ENCODE results near the gene BRD7. TPM values are rescaled to one million over a fixed set of nuclear protein-coding genes. Genes with fewer than 3 reads are reported as not detected.

BRD7 gene
- total and polyA plus RNA-seq, 7 donors: 34.2 to 56.4 (median 52.0) TPM

DNA sequence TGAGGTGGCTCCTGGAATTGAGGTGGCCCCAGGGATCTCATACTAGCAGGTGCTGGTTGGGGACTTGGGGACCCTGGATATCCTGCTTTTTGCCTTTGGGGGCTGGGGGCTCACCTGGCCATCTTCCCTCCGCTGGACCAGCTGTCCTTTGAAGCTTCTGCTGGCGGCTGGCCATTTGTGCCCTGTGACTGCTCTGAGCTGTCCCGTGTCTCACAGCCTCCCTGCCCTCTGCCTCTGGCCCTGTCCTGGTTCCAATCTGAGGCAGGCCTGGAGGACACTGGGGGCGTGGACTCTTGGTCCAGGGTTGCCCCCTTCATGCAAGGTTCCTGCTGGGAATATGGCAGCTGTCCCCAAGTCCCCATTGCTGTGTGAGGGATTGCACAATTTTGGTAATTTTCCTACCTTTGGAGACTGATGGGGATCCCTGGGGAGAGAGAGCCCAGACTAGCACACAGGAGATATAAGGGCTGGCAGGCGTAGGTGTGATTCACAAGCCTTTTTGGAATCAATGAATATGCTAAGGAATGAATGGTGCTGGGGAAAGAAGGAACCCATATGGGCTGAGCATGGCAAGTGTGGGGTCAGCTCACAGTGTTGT lies 83.3 kb downstream of the BRD7 start:
- Histone ChIP-seq H3K4me1 (peaks cover 0 to 7% (median 2%) of the 10 kb centered on the region in 4 donors), H3K36me3 (no peaks in the 10 kb centered on the region), H3K4me3 (no peak overlapping the region), H3K9me3 (no peaks in the 10 kb centered on the region), H3K27me3 (no peaks in the 10 kb centered on the region), H3K27ac (no peak overlapping the region)
- TF ChIP-seq EP300 (IDR thresholded peaks at IDR 0.05) (no peak), POLR2A (IDR thresholded peaks at IDR 0.05) (no peak), POLR2AphosphoS5 (IDR thresholded peaks at IDR 0.05) (no peak)
- TF ChIP-seq, protein P1, sequence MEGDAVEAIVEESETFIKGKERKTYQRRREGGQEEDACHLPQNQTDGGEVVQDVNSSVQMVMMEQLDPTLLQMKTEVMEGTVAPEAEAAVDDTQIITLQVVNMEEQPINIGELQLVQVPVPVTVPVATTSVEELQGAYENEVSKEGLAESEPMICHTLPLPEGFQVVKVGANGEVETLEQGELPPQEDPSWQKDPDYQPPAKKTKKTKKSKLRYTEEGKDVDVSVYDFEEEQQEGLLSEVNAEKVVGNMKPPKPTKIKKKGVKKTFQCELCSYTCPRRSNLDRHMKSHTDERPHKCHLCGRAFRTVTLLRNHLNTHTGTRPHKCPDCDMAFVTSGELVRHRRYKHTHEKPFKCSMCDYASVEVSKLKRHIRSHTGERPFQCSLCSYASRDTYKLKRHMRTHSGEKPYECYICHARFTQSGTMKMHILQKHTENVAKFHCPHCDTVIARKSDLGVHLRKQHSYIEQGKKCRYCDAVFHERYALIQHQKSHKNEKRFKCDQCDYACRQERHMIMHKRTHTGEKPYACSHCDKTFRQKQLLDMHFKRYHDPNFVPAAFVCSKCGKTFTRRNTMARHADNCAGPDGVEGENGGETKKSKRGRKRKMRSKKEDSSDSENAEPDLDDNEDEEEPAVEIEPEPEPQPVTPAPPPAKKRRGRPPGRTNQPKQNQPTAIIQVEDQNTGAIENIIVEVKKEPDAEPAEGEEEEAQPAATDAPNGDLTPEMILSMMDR (IDR thresholded peaks at IDR 0.05): no peak
- DNase-seq: no peak
- intact Hi-C loops (cut with DNase I): no loop called here
- 67 to 70% methylated on average over 5 of the region's 5 CpGs for WGBS, 2 donors

DNA sequence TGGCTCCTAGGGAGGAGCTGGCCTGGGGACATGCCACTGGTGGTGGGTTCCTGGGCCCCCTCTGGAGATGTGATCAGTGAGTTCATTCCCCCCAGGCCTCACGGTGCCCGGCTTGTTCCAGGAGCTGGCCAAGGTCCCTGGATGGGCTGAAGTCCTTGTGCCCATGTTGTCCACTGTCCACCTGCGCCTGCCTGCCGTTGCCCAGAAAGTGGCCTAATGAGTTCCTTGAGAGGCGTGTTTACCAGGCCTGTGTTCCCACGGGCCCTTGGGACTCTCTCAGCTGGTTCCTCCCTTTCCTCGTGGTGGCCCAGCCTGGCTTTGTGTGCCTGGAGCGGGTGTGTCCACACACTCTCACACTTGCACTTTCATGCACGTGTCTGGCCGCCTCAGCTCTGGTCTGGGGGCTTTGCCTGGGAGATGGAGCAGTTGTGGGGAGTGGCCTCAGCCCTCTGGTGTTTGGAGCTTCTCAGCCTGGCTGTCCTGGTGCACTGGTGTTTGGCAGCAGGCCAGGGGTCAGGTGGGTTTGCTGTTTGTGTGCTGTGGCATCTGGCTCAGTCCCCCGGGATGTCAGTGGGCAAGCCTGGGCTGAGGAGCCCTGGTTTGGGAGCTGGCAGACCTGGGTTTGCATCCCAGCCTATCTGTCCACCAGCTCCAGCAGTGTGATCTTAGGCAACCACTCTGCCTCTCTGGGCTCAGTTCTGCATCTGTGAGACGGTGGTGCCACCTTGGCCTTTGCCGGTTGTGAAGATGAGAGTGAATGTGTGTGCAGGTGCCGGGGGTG lies 84.5 kb downstream of the BRD7 start:
- no peak overlapping the region for H3K27ac ChIP-seq
- no peaks in the 10 kb centered on the region for H3K9me3 ChIP-seq
- intact Hi-C loops (cut with DNase I): no loop called here
- DNase-seq: no peak
- no peak overlapping the region for H3K4me3 ChIP-seq
- H3K4me1 ChIP-seq: peaks cover 0 to 7% (median 2%) of the 10 kb centered on the region in 4 donors
- H3K36me3 ChIP-seq: no peaks in the 10 kb centered on the region
- 40 to 43% methylated on average over 14 of the region's 14 CpGs for WGBS, 2 donors
- no peaks in the 10 kb centered on the region for H3K27me3 ChIP-seq
- TF ChIP-seq POLR2AphosphoS5 (IDR thresholded peaks at IDR 0.05): no peak
- TF ChIP-seq POLR2A (IDR thresholded peaks at IDR 0.05): no peak
- TF ChIP-seq, protein P1 (IDR thresholded peaks at IDR 0.05): no peak
- no peak for TF ChIP-seq EP300 (IDR thresholded peaks at IDR 0.05)

DNA sequence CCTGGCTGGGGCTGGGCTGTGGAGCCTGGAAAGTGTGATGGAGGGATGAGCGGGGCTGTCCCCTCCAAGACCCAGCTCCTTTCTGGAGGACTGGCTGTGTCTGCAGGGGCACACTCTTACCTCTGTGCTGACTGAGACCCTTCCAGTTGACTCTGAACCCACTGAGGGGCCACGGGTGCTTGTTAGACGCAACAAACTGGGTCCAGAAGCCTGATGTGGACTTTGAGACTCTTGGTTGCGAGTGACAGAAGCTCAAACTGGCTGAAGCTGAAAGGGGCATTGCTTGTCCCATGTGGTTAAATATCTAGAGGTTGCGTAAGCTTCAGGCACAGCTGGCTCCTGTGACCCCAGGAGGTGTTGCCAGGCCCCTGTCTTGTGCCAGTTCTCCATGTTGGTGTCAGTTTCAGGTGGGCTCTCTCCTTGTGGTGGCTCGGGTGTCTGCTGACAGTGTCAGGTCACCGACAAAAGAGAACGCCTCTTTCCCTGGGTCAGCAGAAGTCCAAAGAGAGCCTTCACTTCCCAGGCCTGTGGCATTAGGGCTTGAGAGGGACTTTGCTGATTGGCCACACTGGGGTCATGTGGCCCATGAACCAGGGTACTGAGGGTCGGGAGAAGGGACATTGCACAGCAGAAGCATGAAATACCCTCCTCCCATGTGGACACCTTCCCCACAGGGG lies 85.7 kb downstream of the BRD7 start:
- H3K27ac ChIP-seq: peak overlapping the region in 1 of 4 donors; percentile 39
- H3K4me1 ChIP-seq: peaks cover 0 to 7% (median 2%) of the 10 kb centered on the region in 4 donors
- H3K27me3 ChIP-seq: no peaks in the 10 kb centered on the region
- H3K9me3 ChIP-seq: no peaks in the 10 kb centered on the region
- no peaks in the 10 kb centered on the region for H3K36me3 ChIP-seq
- no peak for TF ChIP-seq POLR2A (IDR thresholded peaks at IDR 0.05)
- TF ChIP-seq POLR2AphosphoS5 (IDR thresholded peaks at IDR 0.05): no peak
- intact Hi-C loops (cut with DNase I): no loop called here
- H3K4me3 ChIP-seq: no peak overlapping the region
- no peak for DNase-seq
- WGBS, 2 donors: 84 to 86% methylated on average over 9 of the region's 9 CpGs

DNA sequence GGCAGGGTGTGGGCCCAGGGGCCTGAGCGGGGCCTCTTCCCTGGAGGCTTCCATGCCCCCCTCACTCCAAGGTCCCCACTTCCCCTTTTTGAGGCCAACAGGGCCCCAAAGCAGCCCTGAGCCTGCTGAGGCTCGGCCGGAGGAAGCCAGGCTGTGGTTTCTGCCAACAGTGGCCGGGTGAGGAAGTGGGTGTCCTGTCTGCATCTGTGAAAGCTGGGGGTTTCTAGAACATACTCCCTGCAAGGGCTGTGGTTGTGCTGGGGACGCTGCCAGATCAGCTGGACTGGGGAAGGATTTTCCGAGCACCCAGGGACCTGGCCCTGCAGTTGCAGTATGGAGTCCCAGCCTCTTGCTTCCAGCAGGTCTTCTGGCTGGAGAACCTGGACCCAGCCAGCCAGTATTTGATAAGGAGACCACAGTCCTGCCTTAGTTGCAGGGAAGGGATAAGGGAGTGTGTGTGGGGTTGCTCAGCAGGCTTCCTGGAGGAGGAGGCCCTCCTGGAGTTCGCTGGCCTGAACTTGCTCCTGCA lies 86.7 kb downstream of the BRD7 start:
- H3K4me1 ChIP-seq: peaks cover 0 to 7% (median 2%) of the 10 kb centered on the region in 4 donors
- no peaks in the 10 kb centered on the region for H3K27me3 ChIP-seq
- no peak overlapping the region for H3K4me3 ChIP-seq
- H3K36me3 ChIP-seq: no peaks in the 10 kb centered on the region
- 32 to 78% methylated on average over 7 of the region's 7 CpGs for WGBS, 2 donors
- H3K9me3 ChIP-seq: no peaks in the 10 kb centered on the region
- peak overlapping the region in 2 of 4 donors; percentile 17 to 41 for H3K27ac ChIP-seq
- DNase-seq: peak; percentile 82
- TF ChIP-seq, protein P1 (IDR thresholded peaks at IDR 0.05): no peak
- TF ChIP-seq POLR2AphosphoS5 (IDR thresholded peaks at IDR 0.05): peak in 1 of 4 donors; percentile 15
- intact Hi-C loops (cut with DNase I): no loop called here

All from sigmoid colon (tissue), 7 donors.